Fibroblast of upper back skin (primary cell): Measurements from ENCODE around the gene PPIL4.

Experiments
- DNase-seq: peaks from one replicate; pipeline ENCODE4 v3.0.0-alpha.2; 2013

Gene PPIL4, protein sequence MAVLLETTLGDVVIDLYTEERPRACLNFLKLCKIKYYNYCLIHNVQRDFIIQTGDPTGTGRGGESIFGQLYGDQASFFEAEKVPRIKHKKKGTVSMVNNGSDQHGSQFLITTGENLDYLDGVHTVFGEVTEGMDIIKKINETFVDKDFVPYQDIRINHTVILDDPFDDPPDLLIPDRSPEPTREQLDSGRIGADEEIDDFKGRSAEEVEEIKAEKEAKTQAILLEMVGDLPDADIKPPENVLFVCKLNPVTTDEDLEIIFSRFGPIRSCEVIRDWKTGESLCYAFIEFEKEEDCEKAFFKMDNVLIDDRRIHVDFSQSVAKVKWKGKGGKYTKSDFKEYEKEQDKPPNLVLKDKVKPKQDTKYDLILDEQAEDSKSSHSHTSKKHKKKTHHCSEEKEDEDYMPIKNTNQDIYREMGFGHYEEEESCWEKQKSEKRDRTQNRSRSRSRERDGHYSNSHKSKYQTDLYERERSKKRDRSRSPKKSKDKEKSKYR

DNA sequence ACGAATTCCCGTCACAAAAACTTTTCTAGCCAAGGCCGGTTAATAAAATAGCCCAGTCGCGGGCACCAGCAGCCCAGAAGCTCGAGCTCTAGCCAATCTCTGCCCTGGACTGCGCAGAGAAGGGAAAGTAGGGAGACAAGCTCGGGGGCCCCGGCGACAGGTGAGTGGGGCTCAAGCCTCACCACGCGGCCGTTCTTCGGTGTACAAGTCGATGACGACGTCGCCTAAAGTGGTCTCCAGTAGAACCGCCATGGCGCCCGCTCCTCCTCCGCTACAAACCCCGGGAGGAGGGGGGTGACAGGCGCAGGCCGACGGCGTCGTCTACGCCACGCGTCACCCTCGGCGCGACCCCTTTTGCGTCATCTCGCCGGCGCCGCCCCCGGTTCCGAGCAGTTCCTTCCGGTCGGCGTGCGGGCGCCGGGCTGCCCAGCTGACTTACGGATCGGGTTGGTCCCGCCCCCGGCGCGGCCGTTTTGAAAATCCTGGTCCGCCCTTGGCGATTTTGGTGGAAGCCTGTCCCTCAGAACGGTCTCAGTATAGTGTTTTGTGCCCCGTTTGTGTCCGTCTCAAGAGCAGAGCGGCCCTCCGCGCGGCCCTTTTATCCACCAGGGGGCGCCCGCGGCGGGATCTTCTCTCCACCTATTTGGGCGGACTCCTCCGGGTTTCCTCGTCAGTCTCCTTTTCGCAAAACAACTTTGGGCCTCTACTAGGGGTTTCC, at the start of gene PPIL4:
Gene PPIL4, minus strand, starts transcription at position 290 of the 718 bp plus-strand sequence. Its CDS starts 38 bp downstream, at position 252.
- DNase-seq = peak; percentile 95

DNA sequence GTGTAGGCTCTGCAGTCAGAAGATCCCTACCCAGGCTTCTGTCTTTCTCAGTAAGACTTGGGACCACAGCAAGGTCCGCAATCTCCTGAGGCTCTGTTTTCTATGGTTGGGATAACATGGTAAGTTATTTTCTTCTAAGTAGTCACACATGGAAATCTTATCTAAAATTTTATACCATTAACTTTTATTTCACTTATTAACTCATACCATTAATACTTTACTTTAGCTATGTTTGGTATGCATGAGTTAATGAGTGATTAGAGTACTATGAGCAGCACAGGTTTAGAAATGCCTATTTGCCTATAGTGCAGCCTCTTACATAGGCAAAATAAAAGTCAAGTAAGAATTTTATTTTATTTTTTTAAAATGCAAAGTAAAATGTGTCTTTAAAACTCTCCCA, 47.6 kb upstream of the PPIL4 start:
- no peak for DNase-seq

DNA sequence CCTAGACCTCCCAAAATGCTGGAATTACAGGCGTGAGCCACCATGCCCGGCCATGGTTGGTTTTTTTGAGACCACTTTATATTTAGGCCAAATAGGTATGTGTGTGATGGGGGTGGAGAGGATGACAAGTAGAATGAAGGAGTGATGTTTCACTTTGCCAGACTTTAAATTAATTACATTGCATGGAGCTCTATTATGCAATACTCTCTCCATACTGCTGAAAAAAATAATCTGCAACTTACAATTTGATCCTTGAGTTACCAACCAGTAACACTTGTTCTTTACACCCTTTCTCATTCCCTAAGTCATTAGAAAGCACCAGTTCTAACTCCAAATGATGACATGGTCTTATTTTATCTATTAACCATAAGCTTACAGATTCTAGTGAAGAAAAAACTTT, 47.1 kb upstream of the PPIL4 start:
- DNase-seq = no peak

DNA sequence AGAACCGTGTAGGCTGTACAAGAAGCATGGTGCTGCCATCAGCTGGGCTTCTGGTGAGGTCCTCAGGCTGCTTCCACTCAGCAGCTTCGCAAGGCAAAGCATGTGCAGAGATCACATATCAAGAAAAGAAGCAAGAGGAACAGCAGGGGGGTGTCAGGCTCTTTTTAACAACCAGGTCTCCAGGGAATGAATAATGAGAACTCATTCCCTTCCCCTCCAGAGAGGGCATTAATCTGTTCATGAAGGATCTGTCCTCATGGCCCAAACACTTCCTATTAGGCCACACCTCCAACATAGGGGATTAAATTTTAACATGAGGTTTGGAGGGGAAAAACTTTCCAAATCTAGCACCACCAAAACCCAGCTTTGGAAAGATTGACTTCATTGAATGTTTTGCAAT, 40.3 kb upstream of the PPIL4 start:
- no peak for DNase-seq

DNA sequence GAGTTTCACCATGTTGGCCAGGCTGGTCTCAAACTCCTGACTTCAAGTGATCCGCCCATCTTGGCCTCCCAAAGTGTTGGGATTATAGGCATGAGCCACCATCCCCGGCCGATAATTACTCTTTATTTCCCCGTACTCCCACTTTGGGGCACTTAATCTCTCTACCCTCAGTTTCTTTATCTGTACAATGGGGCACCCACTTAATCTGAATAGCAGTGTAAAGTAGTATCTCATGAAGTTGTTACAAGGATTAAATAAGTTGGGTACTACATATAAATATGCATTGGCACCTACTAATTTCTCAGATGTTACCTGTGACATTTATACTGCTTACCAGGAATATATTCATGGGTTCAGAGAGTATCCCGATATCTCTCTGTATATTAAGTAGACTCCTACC, 35.5 kb upstream of the PPIL4 start:
- no peak for DNase-seq

DNA sequence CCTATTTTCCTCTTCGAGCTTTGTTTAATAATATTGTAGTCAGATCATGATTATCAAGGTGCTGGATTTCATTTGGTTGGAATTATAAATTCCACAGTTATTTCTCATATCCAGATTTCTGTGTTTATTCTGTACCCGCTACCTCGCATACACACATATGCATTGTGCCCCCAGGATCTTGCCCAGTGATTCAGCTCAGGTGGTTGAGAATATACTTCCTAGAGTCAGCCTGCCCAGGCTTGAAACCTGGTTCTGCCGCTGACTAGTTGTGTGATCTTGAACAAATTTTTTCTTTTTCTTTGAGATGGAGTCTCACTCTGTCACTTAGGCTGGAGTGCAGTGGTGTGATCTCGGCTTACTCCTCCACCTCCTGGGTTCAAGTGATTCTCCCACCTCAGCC, 35.0 kb upstream of the PPIL4 start:
- no peak for DNase-seq

DNA sequence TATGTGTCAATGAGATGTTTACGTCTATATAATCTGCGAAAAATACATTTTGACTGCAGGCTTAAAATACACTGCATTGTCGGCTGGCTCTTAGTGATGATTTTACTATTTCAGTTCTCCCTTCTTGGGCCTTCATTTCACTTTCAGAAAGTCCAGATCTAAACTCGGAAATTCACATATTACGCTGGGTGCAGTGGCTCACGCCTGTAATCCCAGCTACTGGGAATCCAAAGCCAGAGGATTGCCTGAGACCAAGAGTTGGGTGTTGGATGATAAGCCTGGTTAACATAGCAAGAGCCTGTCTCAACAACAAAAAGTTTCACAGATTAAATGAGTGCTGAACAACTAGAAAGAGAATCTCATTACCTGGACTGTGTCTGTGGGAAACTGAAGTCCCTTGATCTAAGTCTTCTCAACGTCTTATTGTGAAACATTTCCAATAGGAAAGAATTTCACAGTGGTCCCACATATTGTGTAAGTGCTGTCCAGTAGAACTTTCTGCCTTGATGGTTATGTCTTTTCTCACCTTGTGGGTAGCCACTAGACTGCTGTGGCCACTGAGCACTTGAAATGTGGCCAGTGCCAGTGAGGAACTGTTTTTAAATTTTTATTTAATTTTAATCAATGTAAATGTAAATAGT, 22.2 kb upstream of the PPIL4 start:
- DNase-seq = no peak

DNA sequence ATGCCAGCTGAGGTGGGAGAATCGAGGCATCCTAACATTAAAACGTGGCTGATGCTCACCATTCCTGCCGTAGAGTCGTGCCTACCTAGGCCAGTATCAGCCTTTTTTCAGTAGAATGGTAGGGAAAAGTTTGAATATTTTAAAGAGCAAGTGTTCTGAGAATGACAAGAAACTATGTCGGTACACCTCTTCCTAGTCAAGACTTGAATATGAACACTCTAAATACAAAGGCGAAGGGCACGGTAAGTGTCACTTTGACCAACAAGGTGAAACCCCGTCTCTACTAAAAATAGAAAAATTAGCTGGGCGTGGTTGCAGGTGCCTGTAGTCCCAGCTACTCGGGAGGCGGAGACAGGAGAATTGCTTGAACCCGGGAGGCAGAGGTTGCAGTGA, 21.3 kb upstream of the PPIL4 start:
- DNase-seq = no peak

DNA sequence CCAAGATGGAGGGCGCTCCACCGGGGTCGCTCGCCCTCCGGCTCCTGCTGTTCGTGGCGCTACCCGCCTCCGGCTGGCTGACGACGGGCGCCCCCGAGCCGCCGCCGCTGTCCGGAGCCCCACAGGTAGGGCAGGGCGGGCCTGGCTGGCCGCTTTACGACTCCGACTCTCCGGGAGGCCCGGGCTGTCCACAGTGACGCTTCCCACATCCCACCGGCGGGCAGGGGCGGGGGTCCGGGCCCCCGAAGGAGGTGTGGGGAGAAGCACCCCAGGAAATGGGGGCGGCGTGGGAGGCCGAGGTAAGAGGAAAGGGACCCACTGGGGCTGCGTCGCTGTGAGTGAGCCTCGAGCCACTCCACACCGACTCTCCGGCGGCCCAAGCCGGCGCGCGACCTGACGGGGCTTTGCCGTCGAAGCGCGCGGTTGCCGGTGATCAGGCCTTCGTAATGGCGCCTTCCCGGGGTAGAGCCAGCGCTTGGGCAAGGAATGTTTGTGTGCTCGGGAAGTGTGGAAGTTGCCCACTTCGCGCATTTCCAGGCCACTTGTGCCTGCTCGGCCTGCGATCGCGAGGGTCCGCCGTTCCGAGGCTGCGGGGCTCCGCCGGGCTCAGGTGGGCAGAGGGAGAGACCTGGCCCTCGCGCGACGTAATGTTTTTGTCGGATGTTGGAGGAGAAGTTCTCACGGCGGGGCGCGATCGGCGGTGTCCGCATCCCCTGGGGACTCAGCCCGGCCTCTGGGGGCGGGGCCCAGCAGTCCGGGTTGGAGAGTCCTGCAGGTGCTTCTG, 20.8 kb upstream of the PPIL4 start:
- peak; percentile 13 for DNase-seq

DNA sequence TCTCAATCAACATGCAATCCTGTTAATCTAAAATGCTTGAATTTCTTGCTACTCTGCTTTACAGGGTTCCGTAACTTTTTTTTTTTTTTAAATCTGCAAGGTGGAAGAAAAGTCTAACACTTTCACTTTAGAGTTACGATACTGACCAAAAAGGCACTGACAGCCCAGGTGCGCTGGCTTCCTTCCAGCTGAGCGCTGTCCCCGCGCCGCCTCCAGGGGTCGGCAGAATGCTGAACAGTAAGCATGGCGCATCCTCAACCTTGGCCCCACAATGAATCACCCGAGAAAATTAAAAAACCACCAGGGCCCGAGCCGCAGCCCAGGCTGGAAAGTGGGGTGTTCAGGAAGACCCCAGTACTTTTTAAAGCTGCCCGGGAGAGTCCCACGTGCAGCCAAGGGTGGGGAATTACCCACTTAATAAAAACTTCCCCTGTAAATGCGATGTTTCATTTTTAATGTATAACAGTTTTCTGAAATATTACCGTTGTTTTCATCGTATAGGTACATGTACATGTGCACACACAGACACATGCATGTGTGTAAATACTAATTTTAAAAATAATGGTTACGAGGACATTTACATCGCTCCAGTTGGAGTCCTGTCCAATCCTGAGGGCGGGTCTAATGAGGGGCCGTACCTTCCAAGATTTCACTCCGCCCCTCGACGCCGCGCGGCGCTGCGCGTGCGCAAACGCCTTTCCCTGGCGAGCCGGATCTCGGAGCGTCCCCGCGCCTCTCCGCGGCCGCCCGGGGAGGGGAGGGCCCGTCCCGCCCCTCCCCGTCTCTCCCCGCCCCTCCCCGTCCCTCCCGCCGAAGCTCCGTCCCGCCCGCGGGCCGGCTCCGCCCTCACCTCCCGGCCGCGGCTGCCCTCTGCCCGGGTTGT, 19.9 kb upstream of the PPIL4 start, which contains the start of gene GINM1:
Gene GINM1, plus strand, starts transcription at position 849 of the 883 bp plus-strand sequence. CDS start 40 bp downstream, outside the sequence.
- DNase-seq = peak; percentile 94

DNA sequence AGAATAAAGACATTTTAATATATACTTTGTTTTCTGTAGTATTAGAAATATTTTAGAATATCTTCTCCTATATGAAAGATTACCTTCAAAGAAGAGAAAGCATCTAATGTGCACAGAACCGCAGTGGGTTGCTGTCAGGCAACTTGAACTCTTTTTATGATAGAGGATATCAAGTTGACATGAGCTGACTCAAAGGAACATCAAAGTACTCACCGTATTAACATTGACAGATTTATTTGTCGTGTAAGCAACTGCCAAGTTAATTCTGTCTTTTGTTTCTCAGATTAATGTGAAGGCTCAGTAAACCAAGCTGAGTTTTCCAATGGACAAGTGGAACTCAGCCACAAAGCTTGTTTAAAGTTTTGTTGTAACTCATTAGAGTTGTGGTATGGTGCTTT, 18.1 kb upstream of the PPIL4 start:
- DNase-seq = no peak

DNA sequence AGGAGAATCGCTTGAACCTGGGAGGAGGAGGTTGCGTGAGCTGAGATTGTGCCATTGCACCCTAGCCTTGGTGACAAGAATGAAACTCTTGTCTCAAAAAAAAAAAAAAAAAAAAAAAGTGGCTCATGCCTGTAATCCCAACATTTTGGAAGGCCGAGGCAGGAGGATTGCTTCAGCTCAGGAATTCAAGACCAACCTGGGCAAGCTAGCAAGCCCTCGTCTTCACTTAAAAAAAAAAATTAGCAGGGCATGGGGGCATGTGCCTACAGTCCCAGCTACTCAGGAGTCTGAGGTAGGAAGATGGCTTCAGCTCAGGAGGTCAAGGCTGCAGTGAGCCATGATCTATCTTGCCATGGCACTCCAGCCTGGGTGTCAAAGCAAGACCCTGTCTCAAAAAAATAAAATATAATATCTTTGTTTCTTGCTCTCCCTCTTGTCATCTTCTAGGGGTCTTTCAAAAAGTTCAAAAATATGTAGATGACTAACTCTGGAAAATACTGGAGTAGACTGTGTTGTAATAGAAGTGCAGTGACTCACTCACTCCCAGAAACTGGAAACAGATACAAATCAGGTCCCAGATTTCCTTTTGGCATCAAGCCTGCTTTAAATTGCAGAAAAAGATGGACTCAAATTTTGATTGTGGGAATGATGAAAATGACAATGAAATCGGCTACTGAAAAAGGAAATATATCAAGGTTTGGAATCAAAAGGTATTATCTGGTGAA, 17.5 kb upstream of the PPIL4 start:
- DNase-seq = peak; percentile 91

DNA sequence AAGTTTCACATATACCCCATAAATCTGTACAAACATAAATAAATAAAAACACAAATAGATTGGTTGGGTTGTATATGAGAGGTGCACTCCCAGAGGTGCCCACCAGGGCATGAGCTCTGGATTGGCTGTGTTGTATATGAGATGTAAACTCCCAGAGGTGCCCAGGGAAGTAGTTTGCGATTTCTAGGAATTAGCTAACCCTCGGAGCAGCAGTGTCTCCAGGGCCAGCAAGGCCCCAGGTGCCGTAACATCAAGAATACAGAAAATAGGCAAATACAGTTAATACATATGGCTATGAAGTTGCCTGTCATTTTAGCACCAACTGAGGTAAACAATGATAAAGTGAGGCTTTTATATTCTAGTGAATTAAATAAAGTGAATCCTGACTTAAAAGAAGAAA, 14.9 kb upstream of the PPIL4 start:
- no peak for DNase-seq

DNA sequence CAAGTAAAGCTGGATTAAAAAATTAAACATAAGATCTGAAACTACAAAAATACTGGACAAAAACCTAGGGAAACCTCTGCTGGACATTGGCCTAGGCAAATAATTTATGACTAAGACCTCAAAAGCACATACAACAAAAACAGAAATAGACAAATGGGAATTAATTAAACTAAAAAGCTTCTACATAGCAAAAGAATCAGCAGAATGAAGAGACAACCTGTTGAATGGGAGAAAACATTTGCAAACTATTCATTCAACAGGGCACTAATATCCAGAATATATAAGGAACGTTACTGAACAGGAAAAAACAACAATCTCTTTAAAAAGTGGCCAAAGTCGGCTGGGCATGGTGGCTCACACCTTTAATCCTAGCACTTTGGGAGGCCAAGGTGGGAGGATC, 13.5 kb upstream of the PPIL4 start:
- DNase-seq = no peak

DNA sequence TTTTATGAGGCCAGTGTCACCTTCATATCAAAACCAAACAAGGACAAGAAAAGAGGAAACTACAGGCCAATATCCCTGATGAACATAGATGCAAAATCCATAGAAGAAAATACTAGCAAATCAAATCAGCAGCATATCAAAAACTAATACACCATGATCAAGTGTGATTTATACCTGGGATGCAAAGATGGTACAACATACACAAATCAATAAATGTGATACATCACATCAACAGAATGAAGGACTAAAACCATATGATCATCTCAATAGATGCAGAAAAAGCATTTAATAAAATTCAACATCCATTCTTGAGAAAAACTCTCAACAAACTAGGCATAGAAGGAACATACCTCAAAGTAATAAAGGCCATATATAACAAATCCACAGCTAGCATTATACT, 12.2 kb upstream of the PPIL4 start:
- DNase-seq = no peak

DNA sequence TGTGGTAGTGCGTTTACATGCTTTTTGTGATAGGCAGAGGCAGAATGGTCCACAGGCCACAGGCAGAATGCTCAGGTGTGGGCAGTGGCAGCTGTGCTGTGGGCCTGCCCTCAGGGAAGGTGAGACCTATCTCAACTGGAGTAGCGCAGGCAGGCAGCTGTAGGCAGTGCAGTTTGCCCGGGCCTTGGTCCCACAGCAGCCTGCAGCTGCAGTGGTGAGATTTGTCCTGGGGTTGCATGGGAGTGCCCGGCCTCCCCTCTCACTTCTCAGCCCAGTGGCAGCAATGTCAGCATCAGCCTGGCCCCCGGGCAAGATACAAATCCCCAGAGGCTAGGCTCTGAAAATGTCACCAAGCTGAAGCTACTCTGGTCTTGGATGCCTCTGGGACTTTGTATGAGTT, 6.1 kb upstream of the PPIL4 start:
- DNase-seq = no peak

DNA sequence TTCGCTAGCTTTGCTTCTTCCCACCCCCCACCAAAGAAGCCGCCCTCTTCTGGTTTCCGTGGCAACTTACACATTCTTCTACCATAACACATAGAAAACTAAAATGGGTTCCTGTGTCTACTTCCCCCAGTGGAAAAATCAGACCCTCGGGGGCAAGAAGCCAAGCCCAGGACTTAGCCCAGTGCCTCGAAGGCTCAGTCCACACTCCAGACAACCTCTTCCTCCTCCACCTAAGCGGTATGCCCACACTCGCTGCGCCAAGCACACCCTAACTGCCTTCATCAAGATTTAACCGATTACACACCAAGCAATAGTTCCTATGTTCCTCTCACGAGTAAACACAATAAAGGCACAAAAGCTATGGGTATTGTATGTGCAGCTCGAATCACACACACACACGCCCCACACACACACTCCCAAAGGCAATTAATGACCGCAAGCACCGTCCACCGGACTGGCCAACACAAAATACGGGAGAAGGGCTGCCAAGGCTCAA, 537 bp downstream of the PPIL4 start:
- peak; percentile 71 for DNase-seq

DNA sequence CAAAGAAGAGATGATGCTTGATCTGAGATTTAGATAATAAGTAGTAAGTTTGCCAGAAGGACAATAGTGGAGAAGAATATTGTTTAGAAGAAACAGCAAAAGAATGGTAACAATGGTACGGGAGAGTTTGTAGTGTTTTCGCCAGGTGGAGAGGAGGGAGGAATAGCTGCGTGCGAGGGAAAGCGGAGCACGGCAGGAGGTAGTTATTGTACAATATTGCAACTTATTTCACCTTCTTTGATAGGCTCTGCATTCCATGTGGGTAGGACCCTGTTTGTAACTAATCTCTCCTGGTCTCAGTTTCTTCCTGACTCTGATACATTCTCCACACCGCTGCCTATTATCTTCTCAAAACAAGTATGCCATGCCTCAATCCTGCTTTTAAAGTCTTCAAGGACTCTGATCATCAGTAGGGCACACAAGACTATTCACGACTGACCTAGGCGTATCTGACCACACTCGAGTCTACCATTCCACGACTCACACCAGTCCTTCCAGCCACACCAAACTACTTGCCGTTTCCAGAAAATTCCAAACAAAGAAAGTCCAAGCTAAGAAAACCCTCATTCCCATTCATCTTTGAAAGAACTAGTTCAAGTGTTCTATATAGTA, 1.1 kb downstream of the PPIL4 start:
- no peak for DNase-seq

DNA sequence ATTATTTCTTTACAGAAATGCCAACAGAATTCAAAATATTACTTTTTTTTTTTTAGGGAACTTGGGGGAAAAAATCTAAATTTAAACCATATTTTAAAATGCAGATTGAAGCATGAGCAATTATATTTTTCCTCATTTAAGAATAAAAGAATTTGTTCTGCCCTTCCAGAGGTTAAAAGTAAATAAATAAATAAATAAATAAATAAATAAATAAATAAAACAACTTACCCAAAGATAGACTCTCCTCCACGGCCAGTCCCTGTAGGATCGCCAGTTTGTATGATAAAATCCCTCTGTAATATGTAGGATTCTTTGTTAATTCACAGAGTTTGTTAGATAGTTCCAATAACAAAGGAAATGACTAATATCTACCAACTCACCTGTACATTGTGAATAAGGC, 4.7 kb downstream of the PPIL4 start:
- DNase-seq = no peak

DNA sequence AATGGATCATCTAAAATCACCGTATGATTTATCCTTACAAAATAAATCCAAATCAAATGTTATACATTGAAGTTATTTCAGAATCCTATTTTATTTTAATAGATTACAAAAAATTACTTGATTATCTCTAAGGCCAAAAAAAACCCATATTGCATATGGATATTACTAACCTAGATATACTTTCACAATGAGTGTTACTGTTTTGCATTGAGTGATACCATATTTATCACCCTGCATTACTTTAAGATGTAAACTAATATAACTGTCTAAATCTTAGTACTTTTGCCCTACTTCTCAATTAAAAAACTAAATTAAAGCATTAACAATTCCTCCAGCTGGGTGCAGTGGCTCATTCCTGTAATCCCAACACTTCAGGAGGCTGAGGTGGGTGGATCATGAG, 11.1 kb downstream of the PPIL4 start:
- no peak for DNase-seq
